Measurements from ENCODE around the gene COL4A3. TPM values are rescaled to one million over a fixed set of nuclear protein-coding genes. Genes with fewer than 3 reads are reported as not detected.

Gene COL4A3
- total RNA-seq, 2 donors from 2014 or later: 29.6 to 36.7 TPM

GRCh38 chr2:227320305-227321094 lies 156.1 kb downstream of the COL4A3 start:
- Histone ChIP-seq H3K36me3 (no peaks in the 10 kb centered on the region), H3K4me1 (ENCODE audit: control insufficient read depth in 1 of 2, low read depth in 2 of 2) (peaks cover 0 to 7% of the 10 kb centered on the region in 2 donors), H3K27ac (no peak overlapping the region), H3K9me3 (no peaks in the 10 kb centered on the region), H3K27me3 (replicated peaks; ENCODE audit: insufficient read depth) (no peaks in the 10 kb centered on the region), H3K4me3 (no peak overlapping the region)
- ATAC-seq (ENCODE audit: insufficient number of reproducible peaks, low FRiP score, low read depth) (no peak), DNase-seq (ENCODE audit: low spot score) (no peak)
- TF ChIP-seq CTCF (IDR thresholded peaks at IDR 0.05): no peak

GRCh38 chr2:227322530-227323205 lies 158.2 kb downstream of the COL4A3 start:
- Histone ChIP-seq H3K4me3 (no peak overlapping the region), H3K27me3 (replicated peaks; ENCODE audit: insufficient read depth) (no peaks in the 10 kb centered on the region), H3K36me3 (no peaks in the 10 kb centered on the region), H3K4me1 (ENCODE audit: control insufficient read depth in 1 of 2, low read depth in 2 of 2) (peaks cover 7 to 24% of the 10 kb centered on the region in 2 donors), H3K27ac (no peak overlapping the region), H3K9me3 (no peaks in the 10 kb centered on the region)
- ATAC-seq (ENCODE audit: insufficient number of reproducible peaks, low FRiP score, low read depth): no peak
- TF ChIP-seq CTCF (IDR thresholded peaks at IDR 0.05): no peak
- DNase-seq (ENCODE audit: low spot score): no peak

- H3K4me1 ChIP-seq (ENCODE audit: control insufficient read depth in 1 of 2, low read depth in 2 of 2): peaks cover 7 to 26% of the 10 kb centered on the region in 2 donors
- DNase-seq (ENCODE audit: low spot score) (no peak), ATAC-seq (ENCODE audit: insufficient number of reproducible peaks, low FRiP score, low read depth) (no peak)
- H3K9me3 ChIP-seq: no peaks in the 10 kb centered on the region
- no peaks in the 10 kb centered on the region for H3K27me3 ChIP-seq (replicated peaks; ENCODE audit: insufficient read depth)
- no peaks in the 10 kb centered on the region for H3K36me3 ChIP-seq
- TF ChIP-seq CTCF (IDR thresholded peaks at IDR 0.05): no peak
- H3K4me3 ChIP-seq: peak overlapping the region; percentile 99
- H3K27ac ChIP-seq: no peak overlapping the region
Observed at GRCh38 chr2:227323818-227324217, 159.4 kb downstream of the COL4A3 start.

- H3K27me3 ChIP-seq (replicated peaks; ENCODE audit: insufficient read depth): no peaks in the 10 kb centered on the region
- DNase-seq (ENCODE audit: low spot score) (no peak), ATAC-seq (ENCODE audit: insufficient number of reproducible peaks, low FRiP score, low read depth) (no peak)
- H3K4me1 ChIP-seq (ENCODE audit: control insufficient read depth in 1 of 2, low read depth in 2 of 2): peaks cover 7 to 26% of the 10 kb centered on the region in 2 donors
- TF ChIP-seq CTCF (IDR thresholded peaks at IDR 0.05): no peak
- no peaks in the 10 kb centered on the region for H3K9me3 ChIP-seq
- H3K4me3 ChIP-seq: peak overlapping the region; percentile 99
- peak overlapping the region; percentile 87 to 88 for H3K27ac ChIP-seq
- no peaks in the 10 kb centered on the region for H3K36me3 ChIP-seq
Observed at GRCh38 chr2:227324642-227324994, 160.2 kb downstream of the COL4A3 start.

- peak within 1 kb of the TSS; percentile 99 for H3K4me3 ChIP-seq
- TF ChIP-seq CTCF (IDR thresholded peaks at IDR 0.05): peak; percentile 15
- peak; percentile 82 for DNase-seq (ENCODE audit: low spot score)
- no peaks in the 10 kb centered on the region for H3K27me3 ChIP-seq (replicated peaks; ENCODE audit: insufficient read depth)
- no peaks in the 10 kb centered on the region for H3K36me3 ChIP-seq
- H3K9me3 ChIP-seq: no peaks in the 10 kb centered on the region
- H3K27ac ChIP-seq: peak within 1 kb of the TSS; percentile 87 to 88
- peak; percentile 99 for ATAC-seq (ENCODE audit: insufficient number of reproducible peaks, low FRiP score, low read depth)
- peaks cover 7 to 26% of the 10 kb centered on the region in 2 donors for H3K4me1 ChIP-seq (ENCODE audit: control insufficient read depth in 1 of 2, low read depth in 2 of 2)
Observed at GRCh38 chr2:227324995-227325838, 160.8 kb downstream of the COL4A3 start, which contains the start of gene MFF. MFF (plus strand) TSS chr2:227325251; CDS start chr2:227330666, 5,415 bp downstream.

All from thoracic aorta (tissue), 2 donors.